Colon (tissue), 2 donors: Measurements from ENCODE around the gene ATP9A.
"Not testable (repeated sequence)": the region's sequence is repeated elsewhere in the genome, so short reads cannot be mapped to it uniquely, and the experiment has no call there.

Experiments
- FAIRE-seq: peaks from 2 replicates; lab custom pipeline; 2012; peaks lifted over from hg19 to GRCh38; lab: Jason Lieb, UNC
- donor health status: control.
- donor health status: control.

Gene ATP9A

GRCh38 chr20:51796340-51796739 is 28.1 kb upstream of the ATP9A start:
- FAIRE-seq, result no peak

DNA sequence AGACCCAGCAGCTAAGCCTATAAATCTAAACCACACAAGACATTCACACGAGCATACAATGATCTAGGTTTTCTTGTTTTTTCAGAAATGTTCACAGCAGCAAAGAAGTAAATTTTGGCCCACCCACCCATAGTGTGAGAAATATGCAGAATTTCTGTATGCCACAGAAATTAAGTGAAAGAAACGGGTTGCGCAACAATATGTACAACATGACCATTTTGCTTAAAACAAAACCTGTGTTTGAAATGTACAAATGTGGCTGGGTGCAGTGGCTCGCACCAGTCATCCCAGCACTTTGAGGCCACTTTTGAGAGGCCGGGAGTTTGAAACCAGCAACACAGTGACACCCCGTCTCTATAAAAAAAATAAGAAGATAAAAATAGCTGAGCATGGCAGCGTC is 24.8 kb upstream of the ATP9A start:
- no peak for FAIRE-seq

DNA sequence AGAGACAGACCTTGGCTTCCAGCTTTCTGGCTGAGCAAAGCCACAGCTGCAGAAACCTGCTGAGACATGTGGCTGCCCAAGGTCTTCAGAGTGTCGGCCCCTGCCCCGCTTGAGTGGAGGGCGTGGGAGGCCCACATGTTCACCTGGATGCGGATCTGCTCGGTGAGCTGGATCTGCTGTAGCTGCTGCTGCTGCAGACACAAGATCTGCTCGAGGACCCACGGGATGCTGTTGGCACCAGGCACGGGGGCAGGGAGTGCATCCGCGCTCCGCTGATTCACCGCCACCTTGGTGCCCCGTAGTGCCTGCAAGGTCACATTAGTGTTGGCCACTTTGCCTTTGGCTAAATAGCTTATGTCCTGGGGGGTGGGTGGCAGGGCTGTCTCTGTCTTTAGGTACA is 23.4 kb upstream of the ATP9A start:
- FAIRE-seq, result no peak

- FAIRE-seq, result no peak
Observed at GRCh38 chr20:51790256-51790655, 22.1 kb upstream of the ATP9A start.

- no peak for FAIRE-seq
Observed at GRCh38 chr20:51789434-51789833, 21.2 kb upstream of the ATP9A start.

- no peak for FAIRE-seq
Observed at GRCh38 chr20:51788822-51789221, 20.6 kb upstream of the ATP9A start.

DNA sequence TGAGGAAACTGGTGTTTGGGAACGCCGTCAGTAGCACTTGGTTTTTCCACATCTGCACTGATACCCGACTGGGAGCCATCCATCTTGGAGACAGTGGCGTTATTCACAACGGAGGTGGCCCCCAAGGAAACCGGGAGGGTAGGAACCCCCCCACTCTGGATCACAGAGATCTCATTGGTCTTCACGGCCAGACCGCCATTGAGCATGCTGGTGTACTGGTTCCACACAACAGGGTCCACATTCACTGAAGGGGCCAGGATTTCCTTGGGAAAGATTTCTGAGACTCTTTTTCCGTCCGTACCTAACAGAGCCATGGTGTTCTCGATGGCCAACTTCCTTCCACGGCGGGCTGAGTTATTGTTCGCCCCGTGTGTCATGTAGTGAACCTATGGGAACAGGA is 16.1 kb upstream of the ATP9A start:
- no peak for FAIRE-seq

DNA sequence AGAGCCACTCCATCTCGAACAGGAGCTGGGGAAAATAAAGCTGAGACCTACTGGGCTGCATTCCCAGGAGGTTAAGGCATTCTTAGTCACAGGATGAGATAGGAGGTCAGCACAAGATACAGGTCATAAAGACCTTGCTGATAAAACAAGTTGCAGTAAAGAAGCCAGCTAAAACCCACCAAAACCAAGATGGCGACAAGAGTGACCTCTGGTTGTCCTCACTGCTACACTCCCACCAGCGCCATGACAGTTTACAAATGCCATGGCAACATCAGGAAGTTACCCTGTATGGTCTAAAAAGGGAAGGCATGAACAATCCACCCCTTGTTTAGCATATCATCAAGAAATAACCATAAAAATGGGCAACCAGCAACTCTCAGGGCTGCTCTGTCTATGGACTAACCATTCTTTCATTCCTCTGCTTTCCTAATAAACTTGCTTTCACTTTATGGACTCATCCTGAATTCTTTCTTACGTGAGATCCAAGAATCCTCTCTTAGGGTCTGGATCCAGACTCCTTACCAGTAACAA is 10.1 kb upstream of the ATP9A start:
- not testable (repeated sequence) for FAIRE-seq

DNA sequence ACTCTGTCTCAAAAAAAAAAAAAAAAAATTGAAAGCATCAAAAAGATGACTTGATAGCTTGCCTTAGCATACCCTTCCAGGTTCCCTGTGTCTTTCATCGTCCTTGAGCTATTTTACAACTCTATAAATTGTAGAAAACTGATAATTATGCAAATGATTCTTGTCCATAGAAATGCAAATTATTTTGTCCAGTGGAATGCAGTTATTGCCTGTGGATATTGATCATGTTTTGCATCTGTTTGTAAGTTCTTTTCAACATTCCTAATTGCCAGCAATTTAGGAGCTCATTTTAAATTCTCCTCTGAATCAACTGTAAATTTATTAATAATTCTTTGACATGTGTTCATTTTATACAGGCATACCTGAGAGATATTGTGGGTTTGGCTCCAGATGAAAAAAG is 7.1 kb upstream of the ATP9A start:
- no peak for FAIRE-seq

DNA sequence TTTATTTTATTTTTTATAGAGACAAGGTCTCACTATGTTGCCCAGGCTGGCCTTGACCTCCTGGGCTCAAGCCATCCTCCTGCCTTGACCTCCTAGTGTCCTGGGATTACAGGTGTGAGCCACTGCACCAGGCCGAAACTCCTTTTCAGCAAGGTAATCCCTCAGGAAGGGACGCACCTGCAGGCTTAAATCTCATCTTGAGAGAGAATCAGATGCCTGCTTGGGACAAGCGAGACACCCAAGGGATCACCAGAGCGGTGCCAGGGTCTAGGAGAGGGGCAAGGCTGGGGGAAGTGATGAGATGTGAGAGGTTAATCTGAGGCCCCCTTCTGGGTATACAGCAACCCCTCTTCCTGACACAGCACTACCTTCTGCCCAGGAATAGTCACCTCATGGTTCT is 4.0 kb upstream of the ATP9A start:
- no peak for FAIRE-seq

- FAIRE-seq, result no peak
Observed at GRCh38 chr20:51769976-51770615, 1.9 kb upstream of the ATP9A start.

GRCh38 chr20:51768759-51769517 is 748 bp upstream of the ATP9A start:
- FAIRE-seq, result no peak

DNA sequence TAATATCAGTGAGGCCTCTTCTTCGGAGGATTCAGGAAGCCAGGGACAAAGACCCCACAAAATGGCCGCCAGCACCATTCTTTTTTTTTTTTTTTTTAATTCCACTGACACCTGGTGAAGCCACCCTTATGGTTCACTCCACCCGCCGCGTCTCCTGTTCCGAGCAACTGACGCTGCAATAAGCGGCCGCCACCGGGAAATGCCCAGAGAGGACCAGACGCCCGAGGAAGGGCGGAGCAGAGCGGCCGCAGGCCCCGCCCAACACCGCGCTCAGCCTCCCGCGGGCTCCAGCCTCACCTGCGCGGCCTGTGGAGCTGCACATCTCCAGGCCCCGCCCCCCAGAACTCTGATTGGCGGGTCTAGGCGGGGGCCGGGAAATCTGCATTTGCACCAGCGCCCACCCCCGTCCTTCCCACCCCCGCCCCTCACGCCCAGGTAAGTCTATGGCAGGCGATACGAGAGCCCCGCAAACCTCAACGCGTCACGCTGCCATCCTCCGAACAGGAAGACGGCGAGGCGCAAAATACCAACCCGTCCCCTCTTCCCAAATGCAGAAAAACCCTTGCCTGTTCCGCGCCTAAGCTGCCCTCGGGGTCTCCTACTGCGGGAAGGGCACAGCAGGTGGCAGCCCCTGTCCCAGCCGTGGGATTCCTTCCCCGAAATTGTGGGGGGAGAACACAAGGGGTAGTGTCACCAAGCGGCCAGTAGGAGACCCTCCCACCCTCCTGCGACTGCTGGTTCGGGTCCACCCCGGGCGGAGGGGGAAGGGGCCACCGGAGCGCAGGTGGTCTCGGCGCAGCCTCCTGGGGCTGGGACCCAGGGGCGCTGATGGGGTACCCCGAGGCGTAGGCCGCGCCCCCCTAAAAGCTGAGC is 960 bp downstream of the ATP9A start:
- FAIRE-seq, result no peak

DNA sequence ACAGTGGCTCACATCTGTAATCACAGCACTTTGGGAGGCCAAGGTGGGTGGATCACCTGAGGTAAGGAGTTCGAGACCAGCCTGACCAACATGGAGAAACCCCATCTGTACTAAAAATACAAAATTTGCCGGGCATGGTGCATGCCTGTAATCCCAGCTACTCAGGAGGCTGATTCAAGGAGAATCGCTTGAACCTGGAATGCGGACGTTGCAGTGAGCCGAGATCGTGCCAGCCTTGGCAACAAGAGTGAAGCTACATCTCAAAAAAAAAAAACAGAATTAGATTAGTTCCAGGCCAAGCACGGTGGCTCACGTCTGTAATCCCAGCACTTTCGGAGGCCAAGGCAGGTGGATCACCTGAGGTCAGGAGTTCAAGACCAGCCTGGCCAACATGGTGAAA is 2.8 kb downstream of the ATP9A start:
- FAIRE-seq, result not testable (repeated sequence)

DNA sequence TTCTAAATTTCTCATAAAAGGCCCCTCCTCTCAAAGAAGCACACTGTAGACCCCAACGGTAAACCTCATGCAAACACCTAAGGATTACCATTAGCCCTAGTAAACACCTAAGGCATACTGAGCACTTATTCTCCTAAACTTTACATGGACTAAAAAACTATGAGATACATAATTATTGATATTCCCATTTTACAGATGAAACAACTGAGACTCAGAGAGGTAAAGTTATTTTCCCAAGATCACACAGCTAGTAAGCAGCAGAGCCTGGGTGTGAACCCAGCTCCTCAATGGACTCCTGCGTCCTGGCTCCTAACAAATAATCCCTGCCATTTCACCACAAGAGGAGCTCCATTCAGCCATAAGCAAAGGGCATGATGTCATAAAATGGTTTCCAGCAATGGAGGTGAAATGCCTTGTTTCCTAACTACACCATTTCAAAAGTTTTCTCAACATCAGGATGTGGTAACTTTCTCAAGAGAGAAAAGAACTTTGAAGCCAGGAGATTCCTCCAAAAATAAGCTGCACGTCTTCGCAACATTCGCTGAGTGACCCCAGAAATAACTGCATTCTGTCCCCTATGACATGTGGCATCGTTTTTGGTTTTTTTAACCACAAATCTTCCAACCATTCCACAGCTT is 4.1 kb downstream of the ATP9A start:
- no peak for FAIRE-seq

DNA sequence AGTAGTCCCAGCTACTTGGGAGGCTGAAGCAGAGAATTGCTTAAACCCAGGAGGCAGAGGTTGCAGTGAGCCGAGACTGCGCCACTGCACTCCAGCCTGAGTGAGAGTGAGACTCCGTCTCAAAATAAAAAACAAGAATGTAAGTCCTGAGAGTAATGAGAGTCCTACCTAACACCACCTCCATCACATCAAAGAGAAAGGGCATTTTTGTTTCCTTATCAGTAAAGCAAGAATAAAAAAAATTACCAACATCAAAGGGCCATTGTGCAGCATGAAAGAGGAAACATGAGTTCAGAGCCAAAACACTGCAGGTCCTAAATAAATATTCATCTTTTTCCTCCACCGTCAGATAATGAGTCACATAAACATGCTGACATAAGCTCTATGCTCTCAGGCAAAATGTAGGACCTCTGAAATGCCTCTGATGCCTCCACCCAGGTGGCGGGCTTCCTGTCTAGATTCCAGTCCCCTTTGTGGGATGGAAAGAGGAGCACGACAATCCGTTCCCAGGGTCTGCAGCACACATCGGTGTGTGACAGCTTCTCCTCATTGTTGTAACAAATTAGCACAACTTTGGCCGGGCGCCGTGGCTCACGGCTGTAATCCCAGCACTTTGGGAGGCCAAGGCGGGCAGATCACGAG is 7.2 kb downstream of the ATP9A start:
- no peak for FAIRE-seq

DNA sequence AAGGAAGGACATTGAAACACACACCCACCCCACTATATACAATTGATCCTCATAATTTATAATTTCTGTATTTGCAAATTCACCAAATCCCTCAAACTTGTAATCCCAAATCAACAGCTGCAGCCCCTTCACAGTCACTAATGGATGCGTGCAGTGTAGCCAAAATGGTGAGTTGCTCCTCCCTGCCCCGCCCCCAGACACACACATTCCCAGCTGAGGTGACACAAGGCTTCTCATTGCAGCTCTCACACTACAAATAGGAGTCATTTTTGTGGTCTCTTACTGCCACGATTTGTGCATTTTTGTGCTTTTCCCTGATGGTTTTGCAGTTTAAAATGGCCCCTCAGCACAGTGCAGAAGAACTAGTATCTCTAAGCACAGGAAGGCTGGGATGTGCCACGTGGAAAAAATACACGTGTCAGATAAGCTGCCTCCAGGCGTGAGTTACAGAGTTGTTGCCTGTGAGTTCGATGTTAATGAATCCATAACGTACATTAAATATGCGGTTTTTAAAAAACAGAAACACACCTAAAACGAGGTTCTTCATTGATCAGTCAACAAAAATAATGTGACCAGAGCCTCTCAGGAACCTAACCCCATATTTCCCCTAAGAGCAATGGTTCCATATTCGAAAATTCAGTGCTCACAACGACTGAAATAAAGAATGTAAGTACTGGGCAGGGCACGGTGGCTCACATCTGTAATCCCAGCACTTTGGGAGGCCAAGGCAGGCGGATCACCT is 8.2 kb downstream of the ATP9A start:
- no peak for FAIRE-seq

DNA sequence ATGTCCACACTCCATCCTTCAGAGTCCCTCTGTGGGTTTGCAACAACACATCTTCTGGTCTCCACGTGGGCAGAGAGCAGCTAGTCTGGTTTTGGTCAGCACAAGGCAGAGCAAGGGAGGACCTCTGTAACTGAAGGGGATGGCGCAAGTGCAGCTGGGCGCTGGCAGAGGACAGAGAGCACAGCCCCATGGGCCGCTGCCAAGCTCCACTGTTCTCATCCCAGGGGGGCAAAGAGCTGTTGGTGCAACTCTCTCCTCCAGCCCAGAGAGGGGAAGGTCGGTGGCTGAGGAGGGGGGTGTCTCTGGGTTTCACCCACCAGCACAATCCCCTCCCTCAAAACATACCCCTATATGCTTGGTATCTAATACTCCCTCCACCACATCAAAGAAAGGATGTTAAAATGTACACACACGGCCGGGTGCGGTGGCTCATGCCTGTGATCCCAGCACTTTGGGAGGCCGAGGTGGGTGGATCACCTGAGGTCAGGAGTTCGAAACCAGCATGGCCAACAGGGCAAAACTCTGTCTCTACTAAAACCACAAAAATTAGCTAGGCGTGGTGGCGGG is 9.1 kb downstream of the ATP9A start:
- no peak for FAIRE-seq

DNA sequence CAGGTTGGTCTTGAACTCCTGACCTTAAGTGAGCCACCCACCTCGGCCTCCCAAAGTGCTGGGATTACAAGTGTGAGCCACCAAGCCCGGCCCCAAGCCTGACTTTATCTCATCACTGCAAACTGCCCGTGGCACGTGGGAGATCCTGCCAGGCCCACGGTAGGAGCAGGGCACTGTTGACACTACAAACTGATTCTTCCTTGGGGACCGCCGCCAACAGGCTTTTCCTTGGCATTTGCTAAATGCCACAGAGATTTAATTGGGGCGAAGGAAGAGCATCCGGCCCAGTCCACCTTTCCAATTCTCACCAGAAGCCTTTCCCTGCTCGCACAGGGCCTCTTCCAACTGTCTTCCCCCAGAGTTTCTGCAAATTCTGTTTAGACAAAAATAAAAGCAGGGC is 11.0 kb downstream of the ATP9A start:
- FAIRE-seq, result no peak

DNA sequence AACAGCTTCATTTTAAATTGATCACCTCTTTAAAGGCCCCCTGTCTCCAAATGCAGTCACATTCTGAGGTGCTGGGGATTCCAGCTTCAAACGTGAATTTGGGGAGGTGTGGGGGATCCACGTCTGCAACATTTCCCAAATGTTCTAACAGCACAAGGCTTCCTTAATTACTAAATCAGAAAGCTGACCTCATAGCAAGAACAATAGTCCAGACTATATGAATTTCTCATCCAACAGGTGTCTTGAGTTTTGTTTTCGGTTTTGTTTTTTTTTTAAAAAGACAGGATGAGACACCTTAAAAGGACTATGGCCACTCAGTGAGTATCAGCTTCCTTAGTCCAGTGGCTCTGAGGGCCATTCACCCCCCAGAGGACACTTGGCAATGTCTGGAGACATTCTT is 11.5 kb downstream of the ATP9A start:
- no peak for FAIRE-seq

GRCh38 chr20:51753220-51753619 is 15.0 kb downstream of the ATP9A start:
- FAIRE-seq, result not testable (repeated sequence)
